ENCODE data around the gene STX7. TPM values are rescaled to one million over a fixed set of nuclear protein-coding genes. Genes with fewer than 3 reads are reported as not detected.
"Not testable (repeated sequence)": the region's sequence is repeated elsewhere in the genome, so short reads cannot be mapped to it uniquely, and the experiment has no call there.

STX7 gene
- polyA plus RNA-seq, 3 donors, result 49.7 to 85.1 (median 81.7) TPM

- no peak within 1 kb of the TSS for H3K9ac ChIP-seq (ENCODE audit: insufficient read depth, low read length, poor library complexity, severe bottlenecking)
- no peaks in the 10 kb centered on the region for H3K36me3 Mint-ChIP-seq
- no peaks in the 10 kb centered on the region for H3K79me2 ChIP-seq (ENCODE audit: insufficient read depth, low read length)
- H3K27me3 ChIP-seq (ENCODE audit: control insufficient read depth in 2 of 2, insufficient read depth in 2 of 2, low read length in 2 of 2), result peaks cover 3 to 14% of the 10 kb centered on the region in 2 donors
- no peaks in the 10 kb centered on the region for H3K9me3 ChIP-seq (replicated peaks in 1 of 2; ENCODE audit: control insufficient read depth in 1 of 2, insufficient read depth in 1 of 2, low read length in 2 of 2)
- TF ChIP-seq CTCF (IDR thresholded peaks at IDR 0.05), result no peak
- 100% methylated on average over 3 of the region's 4 CpGs for WGBS (ENCODE audit: insufficient coverage)
- no peaks in the 10 kb centered on the region for H3K4me1 ChIP-seq (ENCODE audit: control insufficient read depth in 1 of 2, insufficient read depth in 2 of 2, low read length in 2 of 2)
- no peak within 1 kb of the TSS for H3K27ac ChIP-seq (ENCODE audit: low read depth in 1 of 2, low read length in 2 of 2)
- H3K36me3 ChIP-seq (replicated peaks in 1 of 2; ENCODE audit: control insufficient read depth in 1 of 2, insufficient read depth in 2 of 2, low read length in 2 of 2), result no peaks in the 10 kb centered on the region
- H3K27ac Mint-ChIP-seq, result no peak within 1 kb of the TSS
- no peaks in the 10 kb centered on the region for H4K20me1 ChIP-seq (ENCODE audit: insufficient read depth, low read length)
- H3K4me2 ChIP-seq (replicated peaks; ENCODE audit: extremely low read depth, low read length, poor library complexity, severe bottlenecking), result no peak within 1 kb of the TSS
- no peak within 1 kb of the TSS for H2AFZ ChIP-seq (ENCODE audit: insufficient read depth, low read depth, low read length, poor library complexity, severe bottlenecking)
- peaks cover 6 to 24% (median 7%) of the 10 kb centered on the region in 3 donors for H3K27me3 Mint-ChIP-seq (ENCODE audit: low read depth in 3 of 3)
- peaks cover 3 to 9% (median 5%) of the 10 kb centered on the region in 7 donors for H3K9me3 Mint-ChIP-seq
- no peak within 1 kb of the TSS for H3K4me3 ChIP-seq (replicated peaks in 1 of 3; ENCODE audit: low read depth in 2 of 3, low read length in 3 of 3)
- intact Hi-C loops (cut with micrococcal nuclease), result no loop called here
- no peak within 1 kb of the TSS for H3K4me3 Mint-ChIP-seq
- peaks cover 5% of the 10 kb centered on the region for H3K4me1 Mint-ChIP-seq
- DNase-seq, result no peak
Measured at GRCh38 chr6:132537977-132538376, 25.1 kb upstream of the STX7 start, which contains the start of gene TAAR9. TSS of gene TAAR9 (plus strand) at chr6:132538277. CDS start at chr6:132538290, 13 bp downstream.

- Mint-ChIP-seq H3K27me3 (ENCODE audit: low read depth in 3 of 3) (peaks cover 6 to 24% (median 8%) of the 10 kb centered on the region in 3 donors), H3K9me3 (peaks cover 3 to 9% (median 5%) of the 10 kb centered on the region in 7 donors), H3K4me1 (peaks cover 5% of the 10 kb centered on the region), H3K27ac (no peak overlapping the region), H3K36me3 (no peaks in the 10 kb centered on the region), H3K4me3 (no peak overlapping the region)
- H3K27me3 ChIP-seq (ENCODE audit: control insufficient read depth in 2 of 2, insufficient read depth in 2 of 2, low read length in 2 of 2), result peaks cover 3 to 8% of the 10 kb centered on the region in 2 donors
- no peak overlapping the region for H3K4me2 ChIP-seq (replicated peaks; ENCODE audit: extremely low read depth, low read length, poor library complexity, severe bottlenecking)
- intact Hi-C loops (cut with micrococcal nuclease), result no loop called here
- no peak overlapping the region for H2AFZ ChIP-seq (ENCODE audit: insufficient read depth, low read depth, low read length, poor library complexity, severe bottlenecking)
- no peak overlapping the region for H3K9ac ChIP-seq (ENCODE audit: insufficient read depth, low read length, poor library complexity, severe bottlenecking)
- H3K9me3 ChIP-seq (replicated peaks in 1 of 2; ENCODE audit: control insufficient read depth in 1 of 2, insufficient read depth in 1 of 2, low read length in 2 of 2), result no peaks in the 10 kb centered on the region
- no peaks in the 10 kb centered on the region for H4K20me1 ChIP-seq (ENCODE audit: insufficient read depth, low read length)
- no peaks in the 10 kb centered on the region for H3K36me3 ChIP-seq (replicated peaks in 1 of 2; ENCODE audit: control insufficient read depth in 1 of 2, insufficient read depth in 2 of 2, low read length in 2 of 2)
- no peak for TF ChIP-seq CTCF (IDR thresholded peaks at IDR 0.05)
- H3K4me3 ChIP-seq (replicated peaks in 1 of 3; ENCODE audit: low read depth in 2 of 3, low read length in 3 of 3), result no peak overlapping the region
- H3K4me1 ChIP-seq (ENCODE audit: control insufficient read depth in 1 of 2, insufficient read depth in 2 of 2, low read length in 2 of 2), result no peaks in the 10 kb centered on the region
- DNase-seq, result no peak
- no peaks in the 10 kb centered on the region for H3K79me2 ChIP-seq (ENCODE audit: insufficient read depth, low read length)
- no peak overlapping the region for H3K27ac ChIP-seq (ENCODE audit: low read depth in 1 of 2, low read length in 2 of 2)
- 80% methylated on average over 1 of the region's 3 CpGs for WGBS (ENCODE audit: insufficient coverage)
Measured at GRCh38 chr6:132537145-132537544, 24.2 kb upstream of the STX7 start.

GRCh38 chr6:132534546-132534945 is 21.6 kb upstream of the STX7 start:
- H3K27ac Mint-ChIP-seq; H3K27me3 ChIP-seq (ENCODE audit: control insufficient read depth in 2 of 2, insufficient read depth in 2 of 2, low read length in 2 of 2); H3K4me2 ChIP-seq (replicated peaks; ENCODE audit: extremely low read depth, low read length, poor library complexity, severe bottlenecking); H3K4me3 ChIP-seq (replicated peaks in 1 of 3; ENCODE audit: low read depth in 2 of 3, low read length in 3 of 3); H4K20me1 ChIP-seq (ENCODE audit: insufficient read depth, low read length); H3K79me2 ChIP-seq (ENCODE audit: insufficient read depth, low read length); H3K4me3 Mint-ChIP-seq; DNase-seq; H3K4me1 Mint-ChIP-seq; H3K9me3 Mint-ChIP-seq; H3K4me1 ChIP-seq (ENCODE audit: control insufficient read depth in 1 of 2, insufficient read depth in 2 of 2, low read length in 2 of 2); H3K27ac ChIP-seq (ENCODE audit: low read depth in 1 of 2, low read length in 2 of 2); H2AFZ ChIP-seq (ENCODE audit: insufficient read depth, low read depth, low read length, poor library complexity, severe bottlenecking); H3K36me3 Mint-ChIP-seq; H3K36me3 ChIP-seq (replicated peaks in 1 of 2; ENCODE audit: control insufficient read depth in 1 of 2, insufficient read depth in 2 of 2, low read length in 2 of 2); H3K9me3 ChIP-seq (replicated peaks in 1 of 2; ENCODE audit: control insufficient read depth in 1 of 2, insufficient read depth in 1 of 2, low read length in 2 of 2); H3K9ac ChIP-seq (ENCODE audit: insufficient read depth, low read length, poor library complexity, severe bottlenecking): not testable (repeated sequence)
- H3K27me3 Mint-ChIP-seq (ENCODE audit: low read depth in 3 of 3), result peaks cover 4 to 13% (median 6%) of the 10 kb centered on the region in 3 donors
- no CpG with 5 or more reads among the region's 2 CpGs for WGBS (ENCODE audit: insufficient coverage)
- intact Hi-C loops (cut with micrococcal nuclease), result loop anchor here in 1 of 2 donors (5.0 kb wide), 1 partner anchor 233 kb away; no protein-coding TSS in a partner anchor

All from CD14-positive monocyte (primary cell).